ENCODE results near the gene PCGF5.
"Not testable (repeated sequence)": the region's sequence is repeated elsewhere in the genome, so short reads cannot be mapped to it uniquely, and the experiment has no call there.

The PCGF5 gene

GRCh38 chr10:91302946-91303345 is 82.5 kb downstream of the PCGF5 start:
- DNase-seq; H3K4me1 ChIP-seq (ENCODE audit: control extremely low read depth in 1 of 4, control insufficient read depth in 4 of 4, insufficient read depth in 4 of 4, low read length in 3 of 4); H3K4me3 ChIP-seq (ENCODE audit: control insufficient read depth in 1 of 7, extremely low read depth in 1 of 7, insufficient read depth in 4 of 7, low read depth in 2 of 7, low read length in 6 of 7); H3K9me3 ChIP-seq (ENCODE audit: control extremely low read depth in 1 of 5, control insufficient read depth in 4 of 5, insufficient read depth in 2 of 5, low read depth in 1 of 5, low read length in 4 of 5); POLR2A ChIA-PET; H3K27ac ChIP-seq (ENCODE audit: insufficient read depth in 1 of 2, low read depth in 1 of 2, low read length in 2 of 2, poor library complexity in 1 of 2, severe bottlenecking in 2 of 2); H3K36me3 ChIP-seq (ENCODE audit: control insufficient read depth in 4 of 4, insufficient read depth in 4 of 4, low read length in 3 of 4); CTCF ChIA-PET; H3K27me3 ChIP-seq (replicated peaks in 2 of 5; ENCODE audit: control insufficient read depth in 4 of 5, insufficient read depth in 5 of 5, low read length in 4 of 5): not testable (repeated sequence)
- WGBS (ENCODE audit: insufficient coverage) = 91% methylated on average over 3 of the region's 3 CpGs

- POLR2A ChIA-PET; DNase-seq; H3K9me3 ChIP-seq (ENCODE audit: control extremely low read depth in 1 of 5, control insufficient read depth in 4 of 5, insufficient read depth in 2 of 5, low read depth in 1 of 5, low read length in 4 of 5); H3K27ac ChIP-seq (ENCODE audit: insufficient read depth in 1 of 2, low read depth in 1 of 2, low read length in 2 of 2, poor library complexity in 1 of 2, severe bottlenecking in 2 of 2); H3K4me3 ChIP-seq (ENCODE audit: control insufficient read depth in 1 of 7, extremely low read depth in 1 of 7, insufficient read depth in 4 of 7, low read depth in 2 of 7, low read length in 6 of 7); H3K4me1 ChIP-seq (ENCODE audit: control extremely low read depth in 1 of 4, control insufficient read depth in 4 of 4, insufficient read depth in 4 of 4, low read length in 3 of 4); H3K36me3 ChIP-seq (ENCODE audit: control insufficient read depth in 4 of 4, insufficient read depth in 4 of 4, low read length in 3 of 4); CTCF ChIA-PET; H3K27me3 ChIP-seq (replicated peaks in 2 of 5; ENCODE audit: control insufficient read depth in 4 of 5, insufficient read depth in 5 of 5, low read length in 4 of 5): not testable (repeated sequence)
- WGBS (ENCODE audit: insufficient coverage) = 81% methylated on average over 7 of the region's 7 CpGs
These were observed 85.5 kb downstream of the PCGF5 start for GRCh38 chr10:91305979-91306378.

GRCh38 chr10:91307489-91307888 is 87.0 kb downstream of the PCGF5 start:
- POLR2A ChIA-PET = no interaction called here
- no peak for DNase-seq
- CTCF ChIA-PET = interaction anchor here (0.8 to 1.1 kb wide), 2 partner anchors 9 to 453 kb away, joined by 3 to 4 read pairs; no protein-coding TSS in a partner anchor
- H3K9me3 ChIP-seq (ENCODE audit: control extremely low read depth in 1 of 5, control insufficient read depth in 4 of 5, insufficient read depth in 2 of 5, low read depth in 1 of 5, low read length in 4 of 5) = no peaks in the 10 kb centered on the region
- peaks cover 0 to 9% (median 0%) of the 10 kb centered on the region in 5 experiments for H3K27me3 ChIP-seq (replicated peaks in 2 of 5; ENCODE audit: control insufficient read depth in 4 of 5, insufficient read depth in 5 of 5, low read length in 4 of 5)
- WGBS (ENCODE audit: insufficient coverage) = no CpG with 5 or more reads among the region's 1 CpG
- no peaks in the 10 kb centered on the region for H3K36me3 ChIP-seq (ENCODE audit: control insufficient read depth in 4 of 4, insufficient read depth in 4 of 4, low read length in 3 of 4)
- no peak overlapping the region for H3K4me3 ChIP-seq (ENCODE audit: control insufficient read depth in 1 of 7, extremely low read depth in 1 of 7, insufficient read depth in 4 of 7, low read depth in 2 of 7, low read length in 6 of 7)
- H3K27ac ChIP-seq (ENCODE audit: insufficient read depth in 1 of 2, low read depth in 1 of 2, low read length in 2 of 2, poor library complexity in 1 of 2, severe bottlenecking in 2 of 2) = no peak overlapping the region
- H3K4me1 ChIP-seq (ENCODE audit: control extremely low read depth in 1 of 4, control insufficient read depth in 4 of 4, insufficient read depth in 4 of 4, low read length in 3 of 4) = no peaks in the 10 kb centered on the region

GRCh38 chr10:91309711-91310110 is 89.2 kb downstream of the PCGF5 start:
- H3K9me3 ChIP-seq (ENCODE audit: control extremely low read depth in 1 of 5, control insufficient read depth in 4 of 5, insufficient read depth in 2 of 5, low read depth in 1 of 5, low read length in 4 of 5) = no peaks in the 10 kb centered on the region
- no peak overlapping the region for H3K4me3 ChIP-seq (ENCODE audit: control insufficient read depth in 1 of 7, extremely low read depth in 1 of 7, insufficient read depth in 4 of 7, low read depth in 2 of 7, low read length in 6 of 7)
- ChIA-PET CTCF (interaction anchor here (2.2 kb wide), 1 partner anchor 10 kb away, joined by 15 read pairs; no protein-coding TSS in a partner anchor), POLR2A (no interaction called here)
- no peak overlapping the region for H3K27ac ChIP-seq (ENCODE audit: insufficient read depth in 1 of 2, low read depth in 1 of 2, low read length in 2 of 2, poor library complexity in 1 of 2, severe bottlenecking in 2 of 2)
- 100% methylated on average over 1 of the region's 3 CpGs for WGBS (ENCODE audit: insufficient coverage)
- H3K36me3 ChIP-seq (ENCODE audit: control insufficient read depth in 4 of 4, insufficient read depth in 4 of 4, low read length in 3 of 4) = no peaks in the 10 kb centered on the region
- H3K27me3 ChIP-seq (replicated peaks in 2 of 5; ENCODE audit: control insufficient read depth in 4 of 5, insufficient read depth in 5 of 5, low read length in 4 of 5) = peaks cover 0 to 9% (median 0%) of the 10 kb centered on the region in 5 experiments
- H3K4me1 ChIP-seq (ENCODE audit: control extremely low read depth in 1 of 4, control insufficient read depth in 4 of 4, insufficient read depth in 4 of 4, low read length in 3 of 4) = no peaks in the 10 kb centered on the region
- no peak for DNase-seq

GRCh38 chr10:91311601-91312381 is 91.3 kb downstream of the PCGF5 start:
- ChIA-PET CTCF (interaction anchor here (1.0 to 1.9 kb wide), 2 partner anchors 13 to 80 kb away, joined by 3 to 7 read pairs; no protein-coding TSS in a partner anchor), POLR2A (no interaction called here)
- Histone ChIP-seq H3K4me3 (ENCODE audit: control insufficient read depth in 1 of 7, extremely low read depth in 1 of 7, insufficient read depth in 4 of 7, low read depth in 2 of 7, low read length in 6 of 7) (no peak overlapping the region), H3K36me3 (ENCODE audit: control insufficient read depth in 4 of 4, insufficient read depth in 4 of 4, low read length in 3 of 4) (no peaks in the 10 kb centered on the region), H3K4me1 (ENCODE audit: control extremely low read depth in 1 of 4, control insufficient read depth in 4 of 4, insufficient read depth in 4 of 4, low read length in 3 of 4) (no peaks in the 10 kb centered on the region), H3K27ac (ENCODE audit: insufficient read depth in 1 of 2, low read depth in 1 of 2, low read length in 2 of 2, poor library complexity in 1 of 2, severe bottlenecking in 2 of 2) (no peak overlapping the region), H3K27me3 (replicated peaks in 2 of 5; ENCODE audit: control insufficient read depth in 4 of 5, insufficient read depth in 5 of 5, low read length in 4 of 5) (peaks cover 0 to 4% (median 0%) of the 10 kb centered on the region in 5 experiments), H3K9me3 (ENCODE audit: control extremely low read depth in 1 of 5, control insufficient read depth in 4 of 5, insufficient read depth in 2 of 5, low read depth in 1 of 5, low read length in 4 of 5) (peaks cover 0 to 2% (median 0%) of the 10 kb centered on the region in 5 experiments)
- DNase-seq = no peak

- H3K9me3 ChIP-seq (ENCODE audit: control extremely low read depth in 1 of 5, control insufficient read depth in 4 of 5, insufficient read depth in 2 of 5, low read depth in 1 of 5, low read length in 4 of 5) = peaks cover 0 to 2% (median 0%) of the 10 kb centered on the region in 5 experiments
- H3K36me3 ChIP-seq (ENCODE audit: control insufficient read depth in 4 of 4, insufficient read depth in 4 of 4, low read length in 3 of 4) = no peaks in the 10 kb centered on the region
- CTCF ChIA-PET = interaction anchor here (1.9 kb wide), 1 partner anchor 14 kb away, joined by 7 read pairs; no protein-coding TSS in a partner anchor
- peaks cover 0 to 4% (median 0%) of the 10 kb centered on the region in 5 experiments for H3K27me3 ChIP-seq (replicated peaks in 2 of 5; ENCODE audit: control insufficient read depth in 4 of 5, insufficient read depth in 5 of 5, low read length in 4 of 5)
- H3K4me3 ChIP-seq (ENCODE audit: control insufficient read depth in 1 of 7, extremely low read depth in 1 of 7, insufficient read depth in 4 of 7, low read depth in 2 of 7, low read length in 6 of 7) = no peak overlapping the region
- no peaks in the 10 kb centered on the region for H3K4me1 ChIP-seq (ENCODE audit: control extremely low read depth in 1 of 4, control insufficient read depth in 4 of 4, insufficient read depth in 4 of 4, low read length in 3 of 4)
- no peak for DNase-seq
- 95% methylated on average over 2 of the region's 2 CpGs for WGBS (ENCODE audit: insufficient coverage)
- POLR2A ChIA-PET = no interaction called here
- no peak overlapping the region for H3K27ac ChIP-seq (ENCODE audit: insufficient read depth in 1 of 2, low read depth in 1 of 2, low read length in 2 of 2, poor library complexity in 1 of 2, severe bottlenecking in 2 of 2)
These were observed 91.9 kb downstream of the PCGF5 start for GRCh38 chr10:91312382-91312733.

GRCh38 chr10:91313796-91314485 is 93.5 kb downstream of the PCGF5 start:
- Histone ChIP-seq H3K27ac (ENCODE audit: insufficient read depth in 1 of 2, low read depth in 1 of 2, low read length in 2 of 2, poor library complexity in 1 of 2, severe bottlenecking in 2 of 2) (no peak overlapping the region), H3K27me3 (replicated peaks in 2 of 5; ENCODE audit: control insufficient read depth in 4 of 5, insufficient read depth in 5 of 5, low read length in 4 of 5) (peaks cover 0 to 4% (median 0%) of the 10 kb centered on the region in 5 experiments), H3K4me1 (ENCODE audit: control extremely low read depth in 1 of 4, control insufficient read depth in 4 of 4, insufficient read depth in 4 of 4, low read length in 3 of 4) (no peaks in the 10 kb centered on the region), H3K9me3 (ENCODE audit: control extremely low read depth in 1 of 5, control insufficient read depth in 4 of 5, insufficient read depth in 2 of 5, low read depth in 1 of 5, low read length in 4 of 5) (peaks cover 0 to 2% (median 0%) of the 10 kb centered on the region in 5 experiments), H3K36me3 (ENCODE audit: control insufficient read depth in 4 of 4, insufficient read depth in 4 of 4, low read length in 3 of 4) (no peaks in the 10 kb centered on the region), H3K4me3 (ENCODE audit: control insufficient read depth in 1 of 7, extremely low read depth in 1 of 7, insufficient read depth in 4 of 7, low read depth in 2 of 7, low read length in 6 of 7) (no peak overlapping the region)
- ChIA-PET POLR2A (no interaction called here), CTCF (interaction anchor here (1.0 kb wide), 1 partner anchor 15 kb away, joined by 4 read pairs; no protein-coding TSS in a partner anchor)
- no peak for DNase-seq
- 84% methylated on average over 3 of the region's 6 CpGs for WGBS (ENCODE audit: insufficient coverage)
